NOMO-1 treated with DMSO at 0.1 percent for 48 hours (cell line): ENCODE data around the gene GRM2.
A peak's percentile ranks its signal among the peaks of the same experiment; 100 is the strongest.

ENCODE experiments used
- DNase-seq: peaks from one replicate; lab custom pipeline; 2025; ENCODE audit not compliant: unreplicated experiment; lab: John Stamatoyannopoulos, UW

Gene GRM2

GRCh38 chr3:51706788-51707731 is at the start of gene GRM2:
Gene GRM2 (plus strand): TSS chr3:51707068. CDS start chr3:51708984, 1,916 bp downstream.
- DNase-seq, result no peak

DNA sequence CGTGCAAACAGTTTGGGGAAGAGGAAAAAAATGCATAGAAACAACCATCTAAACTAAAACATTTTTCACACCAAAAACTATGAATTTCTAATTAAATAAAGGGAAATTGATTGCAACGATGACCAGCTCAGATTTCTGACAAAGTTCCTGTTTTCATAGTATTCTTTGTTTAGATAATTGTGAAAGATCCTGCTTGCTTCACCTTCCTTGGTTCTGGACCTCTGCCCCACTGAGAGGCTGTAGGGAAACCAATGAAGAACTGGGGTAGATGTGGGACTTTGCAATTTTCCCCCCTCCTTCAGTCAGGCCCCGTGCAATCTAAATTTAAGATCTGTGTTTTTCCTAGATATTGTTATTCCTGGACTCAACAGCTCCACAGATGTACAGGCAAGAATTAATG is 49.6 kb upstream of the GRM2 start:
- peak; percentile 48 for DNase-seq

DNA sequence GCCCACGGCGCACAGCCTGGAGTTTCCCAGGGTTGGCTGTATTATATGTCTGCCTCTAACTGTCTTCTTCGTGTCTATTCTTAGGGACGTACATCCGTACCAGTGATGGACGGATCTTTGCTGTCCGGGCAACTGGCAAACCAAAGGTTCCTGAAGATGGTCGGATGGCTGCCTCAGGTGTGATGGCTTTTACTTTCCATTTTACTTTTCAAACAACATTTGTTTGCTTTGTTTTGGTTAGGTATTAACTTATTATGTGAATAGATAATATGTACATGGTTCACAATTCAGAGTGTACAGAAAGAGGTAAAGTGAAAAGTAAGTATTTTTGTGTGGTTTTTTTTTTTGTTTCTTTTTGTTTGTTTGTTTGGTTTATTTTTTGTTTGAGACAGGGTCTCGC is 46.9 kb upstream of the GRM2 start:
- DNase-seq, result no peak

DNA sequence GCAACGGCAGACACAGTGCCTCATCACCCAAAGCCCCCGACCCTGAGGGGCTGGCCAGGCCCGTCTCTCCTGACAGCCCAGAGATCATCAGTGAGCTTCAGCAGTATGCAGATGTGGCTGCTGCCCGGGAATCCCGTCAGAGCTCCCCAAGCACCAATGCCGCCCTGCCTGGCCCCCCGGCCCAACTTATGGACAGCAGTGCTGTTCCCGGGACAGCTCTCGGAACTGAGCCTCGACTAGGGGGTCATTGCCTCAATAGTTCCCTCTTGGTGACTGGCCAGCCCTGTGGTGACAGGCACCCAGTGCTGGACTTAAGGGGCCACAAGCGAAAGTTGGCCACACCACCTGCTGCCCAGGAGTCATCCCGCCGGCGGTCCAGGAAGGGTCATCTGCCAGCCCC is 44.4 kb upstream of the GRM2 start:
- DNase-seq, result no peak

GRCh38 chr3:51668756-51669155 is 38.1 kb upstream of the GRM2 start:
- no peak for DNase-seq

GRCh38 chr3:51669241-51670052 is 37.4 kb upstream of the GRM2 start:
- peak; percentile 69 for DNase-seq

GRCh38 chr3:51670053-51670822 is 36.6 kb upstream of the GRM2 start:
- DNase-seq, result no peak

DNA sequence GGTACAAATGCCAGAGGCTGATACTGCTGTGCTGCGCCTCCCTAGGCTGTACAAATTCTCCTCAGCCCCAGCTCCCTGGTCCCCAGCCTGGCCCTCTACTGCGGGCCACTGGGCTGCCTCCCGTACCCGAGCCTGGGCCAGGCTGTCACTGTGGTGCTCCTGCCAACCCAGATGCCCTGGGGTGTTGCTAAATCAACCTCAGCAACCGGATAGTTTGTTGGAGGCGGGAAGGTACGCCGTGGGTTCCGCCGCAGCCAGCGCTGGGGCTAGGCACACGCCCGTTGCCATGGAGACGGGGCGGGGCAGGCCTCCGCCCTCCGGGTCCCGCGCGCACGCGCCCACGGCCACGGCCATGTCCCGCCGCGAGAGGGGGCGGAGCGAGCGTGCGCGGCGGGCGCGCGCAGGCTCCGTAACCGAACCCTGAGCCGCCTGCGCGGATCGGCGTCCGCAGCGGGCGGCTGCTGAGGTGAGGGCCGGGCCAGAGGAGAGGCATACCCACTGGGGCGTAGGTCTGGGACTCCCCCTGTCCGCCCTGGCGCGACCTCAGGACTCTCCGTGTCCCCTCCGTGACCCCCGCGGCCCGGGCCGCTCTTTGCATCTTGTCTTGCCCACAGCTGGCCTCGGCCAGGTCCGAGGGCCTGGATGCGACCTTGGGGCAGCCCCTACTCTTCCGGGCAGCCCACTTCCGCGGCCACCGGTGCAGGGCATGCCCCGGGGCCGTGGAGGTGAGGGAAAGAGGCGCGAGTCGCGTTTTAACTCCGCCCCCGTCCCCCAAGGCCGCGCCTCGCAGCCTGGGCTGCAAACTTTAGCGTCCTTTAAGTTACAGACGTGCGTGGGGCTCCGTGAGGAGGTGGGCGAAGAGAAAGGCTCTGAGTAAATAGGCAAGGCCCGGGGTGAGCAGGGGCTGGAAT is 35.8 kb upstream of the GRM2 start, which contains the start of gene TEX264:
TEX264 (plus strand) TSS at position 430 of the 911 bp plus-strand sequence. CDS start 3,053 bp downstream, outside the sequence.
- peak; percentile 81 for DNase-seq

- peak; percentile 86 for DNase-seq
Observed at GRCh38 chr3:51671734-51672475, 35.0 kb upstream of the GRM2 start.

DNA sequence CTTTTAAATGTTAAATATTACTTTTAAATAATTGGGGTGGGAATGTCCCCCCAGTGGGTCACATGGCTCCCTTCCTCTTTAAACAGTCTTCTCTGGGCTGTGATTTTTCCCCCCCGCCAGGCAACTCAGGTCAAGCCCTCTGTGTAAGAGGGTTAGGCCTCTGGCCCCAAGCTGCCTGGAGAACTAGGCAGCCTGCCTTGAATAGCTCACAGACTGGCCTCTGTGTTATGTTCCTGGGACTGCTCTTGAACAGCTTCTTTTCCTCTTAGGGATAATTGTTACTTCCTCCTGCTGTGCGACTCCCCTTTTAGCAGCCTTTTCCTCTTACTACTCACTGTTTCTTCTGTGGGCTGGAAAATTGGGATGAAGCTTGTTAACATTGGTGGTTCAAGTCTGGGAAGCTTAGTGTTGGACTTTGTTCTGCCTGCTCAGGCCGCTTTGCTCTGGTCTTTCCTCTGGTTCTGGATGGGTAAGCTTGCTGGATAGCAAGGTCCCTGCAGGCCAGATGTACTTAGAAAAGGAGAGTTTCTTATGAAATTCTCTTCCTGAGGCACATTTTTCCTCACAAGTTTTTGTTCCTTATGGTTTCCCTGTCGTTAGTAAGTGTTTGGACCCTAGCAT is 33.6 kb upstream of the GRM2 start:
- DNase-seq, result no peak

DNA sequence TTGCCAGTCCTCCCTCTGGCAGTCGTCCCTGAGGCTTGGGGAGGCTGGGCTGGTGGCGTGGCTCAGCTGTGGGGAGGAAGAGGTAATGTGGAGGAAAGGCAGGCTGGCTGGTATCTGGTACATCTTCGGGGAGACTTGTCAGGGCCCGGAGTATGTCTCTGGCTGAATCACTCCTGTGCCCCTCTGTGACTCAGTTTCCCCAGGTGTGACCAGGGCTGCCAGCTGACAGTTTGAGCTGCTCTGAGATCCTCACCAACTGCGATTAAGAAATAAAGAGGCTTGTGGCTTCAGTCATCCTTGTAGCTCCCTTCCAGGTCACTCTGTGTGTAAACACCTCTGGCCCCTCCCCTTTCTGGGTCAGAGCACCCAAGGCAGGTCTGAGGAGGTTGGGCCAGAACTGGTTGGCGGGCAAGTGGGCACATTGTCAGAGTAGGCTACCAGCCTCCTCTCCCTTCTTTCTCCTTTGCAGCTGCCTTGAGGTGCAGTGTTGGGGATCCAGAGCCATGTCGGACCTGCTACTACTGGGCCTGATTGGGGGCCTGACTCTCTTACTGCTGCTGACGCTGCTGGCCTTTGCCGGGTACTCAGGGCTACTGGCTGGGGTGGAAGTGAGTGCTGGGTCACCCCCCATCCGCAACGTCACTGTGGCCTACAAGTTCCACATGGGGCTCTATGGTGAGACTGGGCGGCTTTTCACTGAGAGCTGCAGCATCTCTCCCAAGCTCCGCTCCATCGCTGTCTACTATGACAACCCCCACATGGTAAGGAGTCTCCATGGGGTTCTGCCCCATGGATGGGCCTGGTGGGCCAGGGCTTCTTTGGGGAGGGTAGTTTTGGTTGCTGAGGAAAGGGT is 32.8 kb upstream of the GRM2 start:
- DNase-seq, result no peak

DNA sequence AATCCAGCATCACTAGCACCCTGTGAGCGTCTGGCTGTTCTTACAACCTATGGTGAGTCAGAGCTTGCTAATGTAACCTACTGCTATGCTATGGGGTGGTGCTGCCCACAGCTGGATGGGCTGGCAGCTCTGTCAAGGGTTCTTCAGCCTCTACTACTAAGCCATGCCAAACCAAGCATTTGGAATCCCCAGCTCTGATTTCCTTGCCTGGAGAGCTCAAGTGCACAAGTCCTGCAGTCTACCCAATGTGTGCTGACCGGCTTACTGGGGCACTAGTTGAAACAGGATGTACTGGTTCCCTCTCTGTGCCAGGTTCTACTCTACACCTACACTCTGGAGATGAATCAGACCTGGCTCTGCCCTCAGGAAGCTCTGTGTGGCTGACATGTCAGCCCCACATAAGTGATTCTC is 31.7 kb upstream of the GRM2 start:
- DNase-seq, result no peak

- no peak for DNase-seq
Observed at GRCh38 chr3:51676102-51676640, 30.7 kb upstream of the GRM2 start.

- no peak for DNase-seq
Observed at GRCh38 chr3:51677358-51677757, 29.5 kb upstream of the GRM2 start.

DNA sequence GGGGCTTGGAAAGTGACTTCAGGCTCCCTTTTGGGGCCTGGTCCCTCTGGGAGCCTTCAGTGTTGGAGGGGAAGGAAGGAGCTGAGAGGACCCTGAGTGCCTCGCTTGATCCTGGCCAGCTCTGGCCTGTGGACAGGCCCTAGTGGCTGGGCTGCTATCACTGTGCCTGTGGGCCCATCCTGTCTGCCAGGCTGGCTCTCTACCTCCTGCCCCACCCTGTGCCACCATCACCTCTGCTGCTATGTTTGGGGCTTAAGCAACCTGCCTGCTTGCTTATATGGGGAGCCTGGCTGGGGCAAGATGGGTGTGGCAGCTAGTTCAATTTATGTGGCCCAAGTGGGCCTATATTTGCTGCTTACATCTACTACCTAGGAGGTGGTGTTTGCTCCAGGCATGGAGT is 28.7 kb upstream of the GRM2 start:
- DNase-seq, result no peak

DNA sequence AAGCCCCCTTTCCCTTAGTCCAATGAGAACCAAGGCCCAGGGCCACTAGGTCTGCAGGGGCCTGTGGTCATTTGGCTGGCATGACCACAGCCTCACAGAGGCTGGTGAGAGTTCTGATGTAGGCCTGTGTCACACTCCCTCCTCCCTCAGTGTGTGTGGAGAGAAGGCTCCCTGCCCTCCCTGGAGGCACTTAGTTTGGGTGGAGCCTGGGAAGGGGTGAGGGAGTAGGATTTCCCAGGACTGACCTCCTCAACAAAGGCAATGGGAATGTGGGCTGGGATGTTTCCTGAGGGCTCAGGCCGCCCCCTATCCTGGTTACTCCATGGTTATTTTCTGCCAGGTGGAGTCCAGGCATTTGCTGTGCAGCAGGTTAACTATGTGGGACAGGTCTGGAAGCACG is 28.2 kb upstream of the GRM2 start:
- no peak for DNase-seq

DNA sequence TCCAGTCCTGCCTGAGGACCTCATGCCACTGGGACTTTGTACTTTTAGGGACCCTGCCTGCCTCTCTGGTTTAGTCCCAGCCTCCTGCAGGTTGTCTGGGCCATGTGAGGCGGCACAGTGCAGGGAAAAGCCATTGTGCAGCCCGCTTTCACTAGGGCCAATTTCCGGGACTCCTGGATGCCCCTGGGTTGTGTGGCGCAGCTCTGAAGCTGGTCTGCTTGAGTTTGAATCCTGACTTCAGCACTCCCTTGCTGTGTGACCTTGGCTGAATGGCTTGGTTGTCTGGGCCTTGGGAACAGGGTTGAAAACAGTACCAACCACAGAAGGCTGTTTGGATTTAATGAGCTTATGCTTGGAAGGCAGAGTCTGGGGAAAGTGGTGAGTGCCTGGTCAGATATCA is 27.6 kb upstream of the GRM2 start:
- DNase-seq, result no peak

DNA sequence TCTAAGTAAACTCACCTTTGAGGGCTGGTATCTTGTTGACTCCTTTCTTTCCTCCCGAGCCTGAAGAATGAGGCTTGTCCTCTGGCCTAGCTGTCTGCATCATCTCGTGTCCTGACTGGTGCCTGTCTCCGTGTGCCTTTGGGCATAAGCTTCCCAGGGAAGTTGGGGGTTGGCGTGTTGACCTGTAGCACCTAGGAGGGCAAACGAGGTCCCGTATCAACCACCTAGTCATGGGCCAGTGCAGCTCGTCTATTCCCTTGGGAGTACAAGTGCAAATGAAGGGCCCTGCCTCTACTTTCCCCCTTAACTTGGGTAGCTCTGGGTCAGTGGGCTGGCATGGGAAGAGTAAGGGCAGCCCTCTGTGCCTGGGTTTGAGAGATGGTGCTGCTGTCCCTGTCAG is 27.1 kb upstream of the GRM2 start:
- DNase-seq, result no peak
